Neural cell (in vitro differentiated cells): ENCODE results near the gene SIX5. TPM values are rescaled to one million over a fixed set of nuclear protein-coding genes. Genes with fewer than 3 reads are reported as not detected.

Source experiments
- H2AFZ ChIP-seq: fragments of 200-600, 300-800 bp; sonication (generic), shearing (Covaris generic); 2 replicates; pipeline ENCODE4 v1.6.0; 2014; ENCODE audit warnings: low read depth, mild to moderate bottlenecking, antibody characterized with exemption, low read length, moderate library complexity
- H3F3A ChIP-seq: fragments of 200-600 bp; shearing (Covaris generic); 2 replicates; pipeline ENCODE4 v1.6.1; 2016; ENCODE audit warnings: mild to moderate bottlenecking, moderate library complexity, mixed read lengths, antibody characterized with exemption, low read length; ENCODE audit not compliant: insufficient read depth, poor library complexity, severe bottlenecking
- H3K27ac ChIP-seq: fragments of 200-600, 300-800 bp; sonication (generic), shearing (Covaris generic); 2 replicates; pipeline ENCODE4 v1.5.1; 2014; ENCODE audit warnings: mild to moderate bottlenecking, low read length, moderate library complexity
- H3K27me3 ChIP-seq: fragments of 300-800, 200-600 bp; sonication (generic), shearing (Covaris generic); 2 replicates; pipeline ENCODE4 v1.6.0; 2014; ENCODE audit warnings: mild to moderate bottlenecking, low read depth, low read length, moderate library complexity; ENCODE audit not compliant: insufficient read depth
- H3K36me3 ChIP-seq: fragments of 300-800, 200-600 bp; sonication (generic), shearing (Covaris generic); 2 replicates; pipeline ENCODE4 v1.5.1; 2014; ENCODE audit warnings: mild to moderate bottlenecking, antibody characterized with exemption, low read length, moderate library complexity; ENCODE audit not compliant: insufficient read depth
- H3K4me2 ChIP-seq: fragments of 300-800, 200-600 bp; sonication (generic), shearing (Covaris generic); 2 replicates; pipeline ENCODE4 v1.6.0; 2014; ENCODE audit warnings: mild to moderate bottlenecking, low read length
- H3K4me3 ChIP-seq: fragments of 300-800, 200-600 bp; sonication (generic), shearing (Covaris generic); 2 replicates; pipeline ENCODE4 v1.5.1; 2014; ENCODE audit warnings: mild to moderate bottlenecking, low read length, moderate library complexity
- H3K79me2 ChIP-seq: fragments of 200-600 bp; shearing (Covaris generic); replicated peaks from 2 replicates; pipeline ENCODE4 v1.6.0; 2014; ENCODE audit warnings: mild to moderate bottlenecking, low read length, moderate library complexity; ENCODE audit not compliant: insufficient read depth
- H3K9ac ChIP-seq: fragments of 300-800, 200-600 bp; sonication (generic), shearing (Covaris generic); 2 replicates; pipeline ENCODE4 v1.6.1; 2016; ENCODE audit warnings: mild to moderate bottlenecking, low read length, mixed read lengths
- H3K9me2 ChIP-seq: fragments of 200-600 bp; shearing (Covaris generic); 2 replicates; pipeline ENCODE4 v1.6.1; 2016; ENCODE audit warnings: mild to moderate bottlenecking, low read length, mixed read lengths; ENCODE audit not compliant: insufficient read depth
- H3K9me3 ChIP-seq: fragments of 200-600, 300-800 bp; sonication (generic), shearing (Covaris generic); 2 replicates; pipeline ENCODE4 v1.6.1; 2016; ENCODE audit warnings: mild to moderate bottlenecking, mixed run types, low read length, moderate library complexity, mixed read lengths
- H4K20me1 ChIP-seq: fragments of 200-600 bp; shearing (Covaris generic); 2 replicates; pipeline ENCODE4 v1.6.1; 2016; ENCODE audit warnings: mild to moderate bottlenecking, mixed run types; ENCODE audit not compliant: insufficient read depth
- EP300 ChIP-seq: fragments of 450-650 bp; conservative IDR thresholded peaks from 2 replicates; pipeline ENCODE4 v1.6.1; 2014; ENCODE audit warnings: antibody characterized with exemption, mild to moderate bottlenecking, moderate library complexity; ENCODE audit not compliant: poor library complexity, severe bottlenecking
- EZH2 ChIP-seq: fragments of 200-600, 300-800 bp; shearing (Covaris generic), sonication (generic); IDR thresholded peaks from 2 replicates; pipeline ENCODE4 v1.6.1; 2014; ENCODE audit warnings: antibody characterized with exemption, low read length, borderline replicate concordance, mild to moderate bottlenecking; ENCODE audit not compliant: insufficient read depth, poor library complexity, severe bottlenecking
- MXI1 ChIP-seq: fragments of 450-650 bp; conservative IDR thresholded peaks from 2 replicates; pipeline ENCODE4 v1.6.1; 2014; ENCODE audit warnings: antibody characterized with exemption, mild to moderate bottlenecking; ENCODE audit not compliant: poor library complexity, severe bottlenecking
- POLR2AphosphoS5 ChIP-seq: IDR thresholded peaks from 2 replicates; pipeline ENCODE4 v1.6.1; 2012
- RAD21 ChIP-seq: fragments of 450-650 bp; conservative IDR thresholded peaks from 2 replicates; pipeline ENCODE4 v1.6.1; 2014; ENCODE audit warnings: antibody characterized with exemption, mild to moderate bottlenecking, moderate library complexity
- SMC3 ChIP-seq: fragments of 450-650 bp; conservative IDR thresholded peaks from 2 replicates; pipeline ENCODE4 v1.6.1; 2014; ENCODE audit warnings: antibody characterized with exemption, mild to moderate bottlenecking, moderate library complexity; ENCODE audit not compliant: poor library complexity
- TAF1 ChIP-seq: IDR thresholded peaks from 2 replicates; pipeline ENCODE4 v1.6.1; 2012; ENCODE audit warnings: low read depth
- polyA plus RNA-seq: library from polyadenylated mRNA; depleted of rRNA; stranded (reverse); fragments of >200 nt; gene quantifications from 2 replicates; pipeline ENCODE4 v1.2.3, GENCODE V29; 2014
- TF ChIP-seq, protein P1 (sequence below): fragments of 450-650 bp; IDR thresholded peaks from 2 replicates; pipeline ENCODE4 v1.5.1; 2014; ENCODE audit warnings: antibody characterized with exemption, mild to moderate bottlenecking, moderate library complexity; ENCODE audit not compliant: poor library complexity, severe bottlenecking
- TF ChIP-seq, protein P2 (sequence below): IDR thresholded peaks from 2 replicates; pipeline ENCODE4 v1.6.1; 2012; ENCODE audit warnings: borderline replicate concordance

Gene SIX5
- polyA plus RNA-seq, 1 donor from 2014 or later = not detected

DNA sequence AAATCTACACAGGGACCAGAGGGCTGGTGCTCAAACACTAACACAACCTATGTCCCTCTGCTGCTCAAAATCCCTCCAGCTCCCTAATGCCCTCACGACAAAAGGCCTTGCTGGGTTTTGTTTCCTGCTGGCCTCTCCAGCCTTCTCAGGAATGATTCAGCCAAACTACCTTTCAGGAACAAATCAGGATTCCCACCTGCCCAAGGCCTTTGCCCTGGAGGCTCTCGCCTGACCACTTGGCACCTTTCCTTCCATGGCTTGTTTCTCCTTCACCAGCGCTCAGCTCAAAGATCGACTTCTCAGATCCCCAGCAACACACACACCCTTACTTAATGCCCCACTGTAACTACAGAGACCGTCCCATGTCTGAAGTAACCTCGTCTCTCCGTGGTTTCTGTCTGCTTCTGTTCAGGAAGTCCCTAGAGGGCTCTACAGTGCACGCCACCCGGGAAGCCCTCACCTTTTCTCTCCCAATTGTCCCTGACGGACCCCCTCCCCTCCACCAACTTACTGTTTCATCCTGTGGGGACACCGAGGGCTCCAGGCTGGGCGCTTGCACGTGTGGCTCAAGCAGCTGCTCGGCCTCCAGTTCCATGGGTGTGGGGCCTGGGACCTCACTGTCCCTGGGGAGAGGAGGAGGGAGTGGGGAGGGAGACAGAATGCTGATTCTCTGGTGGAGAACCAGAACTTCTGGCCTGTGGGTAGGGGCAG, 3.2 kb upstream of the SIX5 start:
- H3K27me3 ChIP-seq = peaks cover 16% of the 10 kb centered on the region
- no peaks in the 10 kb centered on the region for H3F3A ChIP-seq
- H3K27ac ChIP-seq = no peak overlapping the region
- no peak overlapping the region for H3K9ac ChIP-seq
- H3K9me2 ChIP-seq = no peaks in the 10 kb centered on the region
- no peaks in the 10 kb centered on the region for H4K20me1 ChIP-seq
- no peaks in the 10 kb centered on the region for H3K36me3 ChIP-seq
- H3K4me2 ChIP-seq = no peak overlapping the region
- H3K4me3 ChIP-seq = no peak overlapping the region
- TF ChIP-seq, protein P1, sequence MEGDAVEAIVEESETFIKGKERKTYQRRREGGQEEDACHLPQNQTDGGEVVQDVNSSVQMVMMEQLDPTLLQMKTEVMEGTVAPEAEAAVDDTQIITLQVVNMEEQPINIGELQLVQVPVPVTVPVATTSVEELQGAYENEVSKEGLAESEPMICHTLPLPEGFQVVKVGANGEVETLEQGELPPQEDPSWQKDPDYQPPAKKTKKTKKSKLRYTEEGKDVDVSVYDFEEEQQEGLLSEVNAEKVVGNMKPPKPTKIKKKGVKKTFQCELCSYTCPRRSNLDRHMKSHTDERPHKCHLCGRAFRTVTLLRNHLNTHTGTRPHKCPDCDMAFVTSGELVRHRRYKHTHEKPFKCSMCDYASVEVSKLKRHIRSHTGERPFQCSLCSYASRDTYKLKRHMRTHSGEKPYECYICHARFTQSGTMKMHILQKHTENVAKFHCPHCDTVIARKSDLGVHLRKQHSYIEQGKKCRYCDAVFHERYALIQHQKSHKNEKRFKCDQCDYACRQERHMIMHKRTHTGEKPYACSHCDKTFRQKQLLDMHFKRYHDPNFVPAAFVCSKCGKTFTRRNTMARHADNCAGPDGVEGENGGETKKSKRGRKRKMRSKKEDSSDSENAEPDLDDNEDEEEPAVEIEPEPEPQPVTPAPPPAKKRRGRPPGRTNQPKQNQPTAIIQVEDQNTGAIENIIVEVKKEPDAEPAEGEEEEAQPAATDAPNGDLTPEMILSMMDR = no peak
- TF ChIP-seq TAF1 (no peak), RAD21 (no peak), EP300 (no peak), POLR2AphosphoS5 (no peak)
- TF ChIP-seq, protein P2, sequence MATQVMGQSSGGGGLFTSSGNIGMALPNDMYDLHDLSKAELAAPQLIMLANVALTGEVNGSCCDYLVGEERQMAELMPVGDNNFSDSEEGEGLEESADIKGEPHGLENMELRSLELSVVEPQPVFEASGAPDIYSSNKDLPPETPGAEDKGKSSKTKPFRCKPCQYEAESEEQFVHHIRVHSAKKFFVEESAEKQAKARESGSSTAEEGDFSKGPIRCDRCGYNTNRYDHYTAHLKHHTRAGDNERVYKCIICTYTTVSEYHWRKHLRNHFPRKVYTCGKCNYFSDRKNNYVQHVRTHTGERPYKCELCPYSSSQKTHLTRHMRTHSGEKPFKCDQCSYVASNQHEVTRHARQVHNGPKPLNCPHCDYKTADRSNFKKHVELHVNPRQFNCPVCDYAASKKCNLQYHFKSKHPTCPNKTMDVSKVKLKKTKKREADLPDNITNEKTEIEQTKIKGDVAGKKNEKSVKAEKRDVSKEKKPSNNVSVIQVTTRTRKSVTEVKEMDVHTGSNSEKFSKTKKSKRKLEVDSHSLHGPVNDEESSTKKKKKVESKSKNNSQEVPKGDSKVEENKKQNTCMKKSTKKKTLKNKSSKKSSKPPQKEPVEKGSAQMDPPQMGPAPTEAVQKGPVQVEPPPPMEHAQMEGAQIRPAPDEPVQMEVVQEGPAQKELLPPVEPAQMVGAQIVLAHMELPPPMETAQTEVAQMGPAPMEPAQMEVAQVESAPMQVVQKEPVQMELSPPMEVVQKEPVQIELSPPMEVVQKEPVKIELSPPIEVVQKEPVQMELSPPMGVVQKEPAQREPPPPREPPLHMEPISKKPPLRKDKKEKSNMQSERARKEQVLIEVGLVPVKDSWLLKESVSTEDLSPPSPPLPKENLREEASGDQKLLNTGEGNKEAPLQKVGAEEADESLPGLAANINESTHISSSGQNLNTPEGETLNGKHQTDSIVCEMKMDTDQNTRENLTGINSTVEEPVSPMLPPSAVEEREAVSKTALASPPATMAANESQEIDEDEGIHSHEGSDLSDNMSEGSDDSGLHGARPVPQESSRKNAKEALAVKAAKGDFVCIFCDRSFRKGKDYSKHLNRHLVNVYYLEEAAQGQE = no peak
- H3K79me2 ChIP-seq = no peaks in the 10 kb centered on the region
- H2AFZ ChIP-seq = no peak overlapping the region
- no peaks in the 10 kb centered on the region for H3K9me3 ChIP-seq

DNA sequence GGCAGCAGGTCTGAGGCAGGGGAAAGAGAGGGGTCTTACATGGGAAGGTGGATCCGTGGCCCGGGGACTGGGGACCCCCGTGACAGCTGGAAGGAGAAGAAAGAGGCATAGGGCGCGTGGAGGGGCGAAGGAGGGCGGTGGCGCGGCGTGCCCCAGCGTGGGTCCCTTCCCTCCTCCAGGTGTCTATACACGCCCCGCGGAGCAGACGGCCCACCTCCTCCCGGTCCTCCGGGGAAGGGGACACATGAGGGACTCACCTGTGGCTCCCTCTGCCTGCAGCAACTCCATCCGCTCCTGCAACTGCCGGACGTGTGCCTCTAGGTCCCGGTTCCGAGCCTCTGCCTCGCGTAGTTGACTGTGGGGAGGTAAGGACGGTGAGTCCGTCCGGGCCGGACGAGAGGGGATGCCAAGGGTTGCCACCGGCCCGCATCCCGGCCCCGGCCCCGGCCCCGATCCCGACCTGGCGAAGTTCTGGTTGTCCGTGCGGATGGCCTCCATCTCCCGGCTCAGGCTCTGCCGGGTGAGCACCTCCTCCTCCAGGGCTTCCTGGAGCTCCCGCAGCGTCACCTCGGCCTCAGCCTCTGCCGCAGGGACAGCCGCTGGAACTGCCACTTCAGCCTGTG, 2.4 kb upstream of the SIX5 start:
- H4K20me1 ChIP-seq = no peaks in the 10 kb centered on the region
- no peak overlapping the region for H3K4me3 ChIP-seq
- TF ChIP-seq, protein P2 = no peak
- TF ChIP-seq EP300 (no peak), MXI1 (no peak), SMC3 (no peak), TAF1 (no peak), EZH2 (no peak), POLR2AphosphoS5 (no peak), RAD21 (no peak)
- TF ChIP-seq, protein P1 = no peak
- H3K9me3 ChIP-seq = no peaks in the 10 kb centered on the region
- no peaks in the 10 kb centered on the region for H3K79me2 ChIP-seq
- H3K4me2 ChIP-seq = no peak overlapping the region
- peaks cover 22% of the 10 kb centered on the region for H3K27me3 ChIP-seq
- no peaks in the 10 kb centered on the region for H3K9me2 ChIP-seq
- H3K9ac ChIP-seq = no peak overlapping the region
- H3F3A ChIP-seq = no peaks in the 10 kb centered on the region
- no peaks in the 10 kb centered on the region for H3K36me3 ChIP-seq
- no peak overlapping the region for H2AFZ ChIP-seq
- no peak overlapping the region for H3K27ac ChIP-seq
